ENCODE data around the gene DNAJC18.

- TF ChIP-seq CTCF (IDR thresholded peaks at IDR 0.05) (no peak), POLR2A (IDR thresholded peaks at IDR 0.05) (no peak)
Observed at GRCh38 chr5:139383993-139384590, 55.2 kb downstream of the DNAJC18 start.

Measured in breast epithelium (tissue), 3 donors.